ENCODE results near the gene DEPDC1B. TPM values are rescaled to one million over a fixed set of nuclear protein-coding genes. Genes with fewer than 3 reads are reported as not detected.

Gene DEPDC1B
- total and polyA plus RNA-seq, 2 of the 8 experiments (the other 6 are each of a cell fraction or from before 2014, with no cell fraction given) = 30.8 to 67.4 TPM

GRCh38 chr5:60671899-60672692, 27.9 kb downstream of the DEPDC1B start (continued):
- TF ChIP-seq CHD7 (IDR thresholded peaks at IDR 0.05; ENCODE audit: insufficient replicate concordance, low read length) (no peak), POLR2AphosphoS5 (IDR thresholded peaks at IDR 0.05; ENCODE audit: low read depth, low read length) (no peak), CEBPB (IDR thresholded peaks at IDR 0.05; ENCODE audit: low read depth, low read length) (no peak), CTCF (IDR thresholded peaks at IDR 0.05; ENCODE audit: control extremely low read depth in 1 of 3, insufficient read depth in 1 of 3, low read depth in 1 of 3, low read length in 3 of 3) (no peak), CBX8 (IDR thresholded peaks at IDR 0.05; ENCODE audit: borderline replicate concordance, low read depth, low read length) (no peak)

All from H1 (cell line).